ENCODE data around the gene B3GALT5. TPM values are rescaled to one million over a fixed set of nuclear protein-coding genes. Genes with fewer than 3 reads are reported as not detected.

The B3GALT5 gene
- total RNA-seq, 1 experiment from 2014 or later: 0.09 TPM

DNA sequence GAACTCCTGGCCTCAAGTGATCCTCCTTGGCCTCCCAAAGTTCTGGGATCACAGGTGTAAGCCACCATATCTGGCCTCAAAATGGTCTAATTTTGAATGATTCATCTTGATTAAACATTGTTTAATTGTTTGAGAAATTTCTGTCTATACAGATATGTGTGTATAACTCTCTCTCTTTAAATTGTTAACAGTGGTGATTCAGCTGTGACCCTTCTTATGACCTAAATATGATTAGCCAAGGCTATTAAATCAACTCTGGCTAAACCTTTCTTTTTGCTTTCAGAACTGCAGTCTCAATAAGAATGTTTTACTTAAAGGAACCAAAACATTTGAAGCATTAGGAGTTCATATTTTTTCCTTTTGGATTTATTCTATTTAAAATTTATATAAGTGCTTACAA is 19.2 kb upstream of the B3GALT5 start:
- POLR2A ChIA-PET (ENCODE audit: unreplicated experiment): no interaction called here
- H2AFZ ChIP-seq: no peak overlapping the region
- H3F3A ChIP-seq (ENCODE audit: insufficient read depth, low read depth): no peaks in the 10 kb centered on the region
- DNase-seq: no peak
- TF ChIP-seq, protein P1, sequence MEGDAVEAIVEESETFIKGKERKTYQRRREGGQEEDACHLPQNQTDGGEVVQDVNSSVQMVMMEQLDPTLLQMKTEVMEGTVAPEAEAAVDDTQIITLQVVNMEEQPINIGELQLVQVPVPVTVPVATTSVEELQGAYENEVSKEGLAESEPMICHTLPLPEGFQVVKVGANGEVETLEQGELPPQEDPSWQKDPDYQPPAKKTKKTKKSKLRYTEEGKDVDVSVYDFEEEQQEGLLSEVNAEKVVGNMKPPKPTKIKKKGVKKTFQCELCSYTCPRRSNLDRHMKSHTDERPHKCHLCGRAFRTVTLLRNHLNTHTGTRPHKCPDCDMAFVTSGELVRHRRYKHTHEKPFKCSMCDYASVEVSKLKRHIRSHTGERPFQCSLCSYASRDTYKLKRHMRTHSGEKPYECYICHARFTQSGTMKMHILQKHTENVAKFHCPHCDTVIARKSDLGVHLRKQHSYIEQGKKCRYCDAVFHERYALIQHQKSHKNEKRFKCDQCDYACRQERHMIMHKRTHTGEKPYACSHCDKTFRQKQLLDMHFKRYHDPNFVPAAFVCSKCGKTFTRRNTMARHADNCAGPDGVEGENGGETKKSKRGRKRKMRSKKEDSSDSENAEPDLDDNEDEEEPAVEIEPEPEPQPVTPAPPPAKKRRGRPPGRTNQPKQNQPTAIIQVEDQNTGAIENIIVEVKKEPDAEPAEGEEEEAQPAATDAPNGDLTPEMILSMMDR (conservative IDR thresholded peaks at IDR 0.05): no peak
- TF ChIP-seq EZH2 (IDR thresholded peaks at IDR 0.05; ENCODE audit: low read depth): no peak
- no peak overlapping the region for H3K4me2 ChIP-seq
- intact Hi-C loops (cut with micrococcal nuclease; ENCODE audit: unreplicated experiment): no loop called here
- H3K4me3 ChIP-seq: no peak overlapping the region
- H3K9me2 ChIP-seq (ENCODE audit: insufficient read depth): no peaks in the 10 kb centered on the region
- H3K27ac ChIP-seq: no peak overlapping the region
- H3K9me3 ChIP-seq (ENCODE audit: insufficient read depth, low read depth): no peaks in the 10 kb centered on the region
- H3K36me3 ChIP-seq (ENCODE audit: low read depth): no peaks in the 10 kb centered on the region
- H3K27me3 ChIP-seq (ENCODE audit: insufficient read depth, low read depth): no peaks in the 10 kb centered on the region
- no peaks in the 10 kb centered on the region for H4K20me1 ChIP-seq (ENCODE audit: insufficient read depth)
- H3K4me1 ChIP-seq (replicated peaks; ENCODE audit: insufficient read depth): no peaks in the 10 kb centered on the region
- CTCF ChIA-PET: no interaction called here
- H3K79me2 ChIP-seq (ENCODE audit: low read depth): no peaks in the 10 kb centered on the region
- BruUV-seq (replicated peaks): no TSS peak

DNA sequence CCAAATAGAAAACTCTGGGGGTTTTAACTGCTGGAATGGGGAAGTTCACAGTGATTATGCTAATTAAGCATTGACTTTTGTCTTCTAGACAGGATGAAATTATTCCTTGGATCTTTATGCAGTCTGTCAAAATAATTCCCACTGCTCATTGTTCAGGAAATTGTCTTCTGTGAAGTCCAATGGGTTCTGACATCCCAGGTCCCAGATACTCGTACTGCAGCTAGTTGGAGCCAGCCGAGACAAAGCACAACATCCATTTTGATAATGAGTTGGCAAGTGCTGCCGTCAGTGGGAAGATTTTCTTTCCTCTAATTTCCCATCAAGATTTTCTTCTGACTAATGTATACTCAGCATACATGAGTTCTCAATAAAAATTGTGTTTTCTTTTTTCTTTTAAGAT is 17.3 kb upstream of the B3GALT5 start:
- H2AFZ ChIP-seq: no peak overlapping the region
- H3K36me3 ChIP-seq (ENCODE audit: low read depth): no peaks in the 10 kb centered on the region
- H3K79me2 ChIP-seq (ENCODE audit: low read depth): no peaks in the 10 kb centered on the region
- H3K4me2 ChIP-seq: no peak overlapping the region
- no peak for DNase-seq
- H3K4me3 ChIP-seq: no peak overlapping the region
- ChIA-PET CTCF (no interaction called here), POLR2A (ENCODE audit: unreplicated experiment) (no interaction called here)
- H3K9me3 ChIP-seq (ENCODE audit: insufficient read depth, low read depth): no peaks in the 10 kb centered on the region
- H4K20me1 ChIP-seq (ENCODE audit: insufficient read depth): no peaks in the 10 kb centered on the region
- intact Hi-C loops (cut with micrococcal nuclease; ENCODE audit: unreplicated experiment): no loop called here
- TF ChIP-seq, protein P1 (conservative IDR thresholded peaks at IDR 0.05): no peak
- no peak for TF ChIP-seq EZH2 (IDR thresholded peaks at IDR 0.05; ENCODE audit: low read depth)
- H3K9me2 ChIP-seq (ENCODE audit: insufficient read depth): no peaks in the 10 kb centered on the region
- H3K27me3 ChIP-seq (ENCODE audit: insufficient read depth, low read depth): peaks cover 4% of the 10 kb centered on the region; the same call in 1 of the 2 replicates
- no peak overlapping the region for H3K27ac ChIP-seq
- no peaks in the 10 kb centered on the region for H3F3A ChIP-seq (ENCODE audit: insufficient read depth, low read depth)
- no TSS peak for BruUV-seq (replicated peaks)
- no peaks in the 10 kb centered on the region for H3K4me1 ChIP-seq (replicated peaks; ENCODE audit: insufficient read depth)

- no peak for DNase-seq
- POLR2A ChIA-PET (ENCODE audit: unreplicated experiment): no interaction called here
- Histone ChIP-seq H3K9me3 (ENCODE audit: insufficient read depth, low read depth) (no peaks in the 10 kb centered on the region), H2AFZ (no peak overlapping the region), H3K9me2 (ENCODE audit: insufficient read depth) (no peaks in the 10 kb centered on the region), H3K36me3 (ENCODE audit: low read depth) (no peaks in the 10 kb centered on the region), H3K4me2 (no peak overlapping the region), H3K27me3 (ENCODE audit: insufficient read depth, low read depth) (peaks cover 9% of the 10 kb centered on the region; the same call in 1 of the 2 replicates), H4K20me1 (ENCODE audit: insufficient read depth) (no peaks in the 10 kb centered on the region), H3K4me3 (no peak overlapping the region), H3K4me1 (replicated peaks; ENCODE audit: insufficient read depth) (no peaks in the 10 kb centered on the region), H3K79me2 (ENCODE audit: low read depth) (no peaks in the 10 kb centered on the region), H3F3A (ENCODE audit: insufficient read depth, low read depth) (no peaks in the 10 kb centered on the region), H3K27ac (no peak overlapping the region)
- no TSS peak for BruUV-seq (replicated peaks)
- CTCF ChIA-PET: no interaction called here
- TF ChIP-seq, protein P1 (conservative IDR thresholded peaks at IDR 0.05): no peak
- TF ChIP-seq EZH2 (IDR thresholded peaks at IDR 0.05; ENCODE audit: low read depth): no peak
- intact Hi-C loops (cut with micrococcal nuclease; ENCODE audit: unreplicated experiment): no loop called here
Observed at GRCh38 chr21:39597595-39597994, 15.1 kb upstream of the B3GALT5 start.

All from PC-9 (cell line).